ENCODE data around the gene CFAP46. TPM values are rescaled to one million over a fixed set of nuclear protein-coding genes. Genes with fewer than 3 reads are reported as not detected.

Gene CFAP46
- total RNA-seq, 2 donors from 2014 or later, result 0.35 to 1.5 TPM

GRCh38 chr10:132766291-132766690, 176.1 kb downstream of the CFAP46 start:
- H3K36me3 ChIP-seq, result peaks cover 13% of the 10 kb centered on the region
- DNase-seq (ENCODE audit: low spot score), result no peak
- TF ChIP-seq CTCF (IDR thresholded peaks at IDR 0.05), result no peak
- no peaks in the 10 kb centered on the region for H3K27me3 ChIP-seq
- no peak overlapping the region for H3K4me3 ChIP-seq
- no peaks in the 10 kb centered on the region for H3K9me3 ChIP-seq
- H3K27ac ChIP-seq, result no peak overlapping the region
- H3K4me1 ChIP-seq, result no peaks in the 10 kb centered on the region

GRCh38 chr10:132765435-132765834, 176.9 kb downstream of the CFAP46 start:
- no peak overlapping the region for H3K27ac ChIP-seq
- TF ChIP-seq CTCF (IDR thresholded peaks at IDR 0.05), result no peak
- H3K9me3 ChIP-seq, result no peaks in the 10 kb centered on the region
- H3K27me3 ChIP-seq, result no peaks in the 10 kb centered on the region
- no peaks in the 10 kb centered on the region for H3K4me1 ChIP-seq
- no peak overlapping the region for H3K4me3 ChIP-seq
- peaks cover 13% of the 10 kb centered on the region for H3K36me3 ChIP-seq
- DNase-seq (ENCODE audit: low spot score), result no peak

- no peak overlapping the region for H3K27ac ChIP-seq
- no peak overlapping the region for H3K4me3 ChIP-seq
- DNase-seq (ENCODE audit: low spot score), result no peak
- no peak for TF ChIP-seq CTCF (IDR thresholded peaks at IDR 0.05)
- peaks cover 12% of the 10 kb centered on the region for H3K36me3 ChIP-seq
- H3K4me1 ChIP-seq, result no peaks in the 10 kb centered on the region
- H3K27me3 ChIP-seq, result no peaks in the 10 kb centered on the region
- no peaks in the 10 kb centered on the region for H3K9me3 ChIP-seq
Observed at GRCh38 chr10:132764108-132764507, 178.3 kb downstream of the CFAP46 start.

- Histone ChIP-seq H3K4me3 (no peak overlapping the region), H3K36me3 (peaks cover 10% of the 10 kb centered on the region), H3K27me3 (no peaks in the 10 kb centered on the region), H3K9me3 (no peaks in the 10 kb centered on the region), H3K27ac (no peak overlapping the region), H3K4me1 (no peaks in the 10 kb centered on the region)
- no peak for DNase-seq (ENCODE audit: low spot score)
- TF ChIP-seq CTCF (IDR thresholded peaks at IDR 0.05), result no peak
Observed at GRCh38 chr10:132763545-132763944, 178.8 kb downstream of the CFAP46 start.

GRCh38 chr10:132762267-132762666, 180.1 kb downstream of the CFAP46 start:
- Histone ChIP-seq H3K9me3 (no peaks in the 10 kb centered on the region), H3K4me3 (no peak overlapping the region), H3K36me3 (peaks cover 10% of the 10 kb centered on the region), H3K27me3 (no peaks in the 10 kb centered on the region), H3K4me1 (no peaks in the 10 kb centered on the region), H3K27ac (no peak overlapping the region)
- DNase-seq (ENCODE audit: low spot score), result no peak
- TF ChIP-seq CTCF (IDR thresholded peaks at IDR 0.05), result no peak

GRCh38 chr10:132761395-132762060, 180.8 kb downstream of the CFAP46 start:
- DNase-seq (ENCODE audit: low spot score), result no peak
- Histone ChIP-seq H3K9me3 (no peaks in the 10 kb centered on the region), H3K27ac (no peak overlapping the region), H3K4me1 (no peaks in the 10 kb centered on the region), H3K27me3 (no peaks in the 10 kb centered on the region), H3K4me3 (no peak overlapping the region), H3K36me3 (peaks cover 13% of the 10 kb centered on the region)
- TF ChIP-seq CTCF (IDR thresholded peaks at IDR 0.05), result no peak
